A673 (cell line): ENCODE measurements around the gene RAX2.
A peak's percentile ranks its signal among the peaks of the same experiment; 100 is the strongest.

Source experiments
- CTCF ChIP-seq: fragments of 300-800, 200-600 bp; sonication (generic); conservative IDR thresholded peaks from 2 replicates; pipeline ENCODE4 v1.5.1; 2017; ENCODE audit warnings: low read depth, mild to moderate bottlenecking, antibody characterized with exemption, low read length, moderate library complexity, mixed read lengths
- EZH2 ChIP-seq: fragments of 200-600 bp; sonication (generic); IDR thresholded peaks from 2 replicates; pipeline ENCODE4 v1.6.1; 2017; ENCODE audit warnings: borderline replicate concordance, low read depth, mild to moderate bottlenecking, mixed read lengths, antibody characterized with exemption, low read length; ENCODE audit not compliant: poor library complexity, severe bottlenecking

- TF ChIP-seq EZH2 (peak; percentile 76), CTCF (no peak)
Observed at GRCh38 chr19:3801412-3802096, 29.5 kb upstream of the RAX2 start.
